Liver (tissue), 3 donors: ENCODE results near the gene POMGNT1.

Source experiments
- CTCF ChIP-seq: fragments of 150-350 bp; IDR thresholded peaks from 2 replicates; pipeline ENCODE4 v1.5.1; 2017; ENCODE audit warnings: improper control_type of control experiment, low read depth, low read length; ENCODE audit not compliant: missing input control
- HNF4G ChIP-seq: IDR thresholded peaks from 2 replicates; pipeline ENCODE4 v1.6.1; 2016; ENCODE audit warnings: antibody characterized with exemption
- MAX ChIP-seq: IDR thresholded peaks from 2 replicates; pipeline ENCODE4 v1.6.1; 2016; ENCODE audit warnings: antibody characterized with exemption
- RXRA ChIP-seq, 2 donors: IDR thresholded peaks; 2 replicates each; pipeline ENCODE4 v1.6.1; 2017 to 2018; ENCODE audit warnings: antibody characterized with exemption in 2 of 2, mild to moderate bottlenecking in 1 of 2
- donor health status: healthy.
- donor health status: healthy.

DNA sequence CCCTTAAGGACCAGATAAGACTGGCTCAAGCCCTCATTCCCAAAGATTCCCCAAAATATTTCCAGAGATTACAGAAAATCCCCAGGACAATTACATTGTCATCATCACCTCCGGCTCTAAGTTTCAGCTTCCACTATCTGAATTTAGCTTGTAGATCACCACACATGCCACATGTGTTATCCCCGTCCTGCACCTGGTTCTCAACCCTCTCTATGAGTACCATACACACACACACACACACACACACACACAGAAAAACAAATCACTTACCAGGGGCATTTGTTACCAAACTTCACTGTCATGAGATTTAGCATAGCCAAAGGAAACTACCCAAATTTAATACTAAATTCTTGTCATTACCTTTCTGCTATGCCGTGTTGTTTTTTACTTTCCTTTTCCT lies 38.7 kb downstream of the POMGNT1 start:
- TF ChIP-seq HNF4G, result no peak
- TF ChIP-seq CTCF, result no peak
- no peak for TF ChIP-seq RXRA (IDR thresholded peaks at IDR 0.05)
- TF ChIP-seq MAX, result no peak
